CD4-positive, alpha-beta T cell treated with Interferon gamma for 1 hour (primary cell): ENCODE results near the gene PFN4.

Experiments
- DNase-seq: peaks from one replicate; pipeline ENCODE4 v3.0.0-alpha.2; 2020

Gene PFN4

GRCh38 chr2:24076849-24077534 is 46.1 kb downstream of the PFN4 start:
- no peak for DNase-seq

GRCh38 chr2:24075915-24076848 is 47.0 kb downstream of the PFN4 start, which contains the start of gene SF3B6:
Gene SF3B6, minus strand, starts transcription at chr2:24076326. Its CDS starts 97 bp downstream, at chr2:24076229.
- DNase-seq, result peak; percentile 100

GRCh38 chr2:24075259-24075658 is 47.9 kb downstream of the PFN4 start:
- no peak for DNase-seq

- no peak for DNase-seq
Observed at GRCh38 chr2:24073816-24074215, 49.3 kb downstream of the PFN4 start.

GRCh38 chr2:24072259-24072658 is 50.9 kb downstream of the PFN4 start:
- DNase-seq, result no peak

GRCh38 chr2:24065341-24065740 is 57.8 kb downstream of the PFN4 start:
- DNase-seq, result no peak
